ENCODE results near the gene PDE4D. TPM values are rescaled to one million over a fixed set of nuclear protein-coding genes. Genes with fewer than 3 reads are reported as not detected.

Gene PDE4D
- total RNA-seq, 1 donor from 2014 or later, result 35.1 TPM

GRCh38 chr5:59099270-59099994 is 794.1 kb downstream of the PDE4D start:
- ATAC-seq, result no peak
- DNase-seq, result no peak
- intact Hi-C loops (cut with micrococcal nuclease), result no loop called here

GRCh38 chr5:59098743-59099142 is 794.8 kb downstream of the PDE4D start:
- no peak for ATAC-seq
- intact Hi-C loops (cut with micrococcal nuclease), result no loop called here
- DNase-seq, result no peak

GRCh38 chr5:59097712-59098111 is 795.8 kb downstream of the PDE4D start:
- intact Hi-C loops (cut with micrococcal nuclease), result no loop called here
- no peak for ATAC-seq
- no peak for DNase-seq

GRCh38 chr5:59097116-59097515 is 796.4 kb downstream of the PDE4D start:
- intact Hi-C loops (cut with micrococcal nuclease), result no loop called here
- DNase-seq (no peak), ATAC-seq (no peak)

- no peak for DNase-seq
- ATAC-seq, result peak; percentile 56
- intact Hi-C loops (cut with micrococcal nuclease), result no loop called here
These were observed 798.0 kb downstream of the PDE4D start for GRCh38 chr5:59095480-59095879.

GRCh38 chr5:59094864-59095263 is 798.7 kb downstream of the PDE4D start:
- intact Hi-C loops (cut with micrococcal nuclease), result no loop called here
- DNase-seq (no peak), ATAC-seq (peak; percentile 22)

- ATAC-seq, result no peak
- intact Hi-C loops (cut with micrococcal nuclease), result no loop called here
- DNase-seq, result no peak
These were observed 800.2 kb downstream of the PDE4D start for GRCh38 chr5:59093329-59093728.

GRCh38 chr5:59092758-59093157 is 800.8 kb downstream of the PDE4D start:
- no peak for ATAC-seq
- intact Hi-C loops (cut with micrococcal nuclease), result no loop called here
- DNase-seq, result no peak

- ATAC-seq (no peak), DNase-seq (no peak)
- intact Hi-C loops (cut with micrococcal nuclease), result no loop called here
These were observed 801.6 kb downstream of the PDE4D start for GRCh38 chr5:59091965-59092364.

GRCh38 chr5:59090323-59090722 is 803.2 kb downstream of the PDE4D start:
- intact Hi-C loops (cut with micrococcal nuclease), result no loop called here
- DNase-seq (no peak), ATAC-seq (no peak)

- DNase-seq (no peak), ATAC-seq (peak; percentile 36)
- intact Hi-C loops (cut with micrococcal nuclease), result no loop called here
These were observed 803.8 kb downstream of the PDE4D start for GRCh38 chr5:59089767-59090166.

GRCh38 chr5:59088546-59088945 is 805.0 kb downstream of the PDE4D start:
- no peak for DNase-seq
- intact Hi-C loops (cut with micrococcal nuclease), result no loop called here
- peak; percentile 77 for ATAC-seq

- intact Hi-C loops (cut with micrococcal nuclease), result no loop called here
- DNase-seq, result no peak
- ATAC-seq, result no peak
These were observed 807.5 kb downstream of the PDE4D start for GRCh38 chr5:59086024-59086423.

- intact Hi-C loops (cut with micrococcal nuclease), result no loop called here
- DNase-seq (no peak), ATAC-seq (no peak)
These were observed 811.8 kb downstream of the PDE4D start for GRCh38 chr5:59081693-59082092.

GRCh38 chr5:59079622-59080620 is 813.6 kb downstream of the PDE4D start:
- DNase-seq, result no peak
- intact Hi-C loops (cut with micrococcal nuclease), result no loop called here
- peak; percentile 97 for ATAC-seq

GRCh38 chr5:59071755-59072549 is 821.6 kb downstream of the PDE4D start:
- no peak for DNase-seq
- ATAC-seq, result no peak
- intact Hi-C loops (cut with micrococcal nuclease), result no loop called here

GRCh38 chr5:59069438-59070079 is 824.0 kb downstream of the PDE4D start:
- intact Hi-C loops (cut with micrococcal nuclease), result no loop called here
- ATAC-seq, result peak; percentile 95
- DNase-seq, result no peak

- DNase-seq (no peak), ATAC-seq (no peak)
- intact Hi-C loops (cut with micrococcal nuclease), result no loop called here
These were observed 825.4 kb downstream of the PDE4D start for GRCh38 chr5:59067956-59068656.

Data from left ventricle myocardium superior (tissue), 1 donor.